ENCODE results near the gene PJA2. TPM values are rescaled to one million over a fixed set of nuclear protein-coding genes. Genes with fewer than 3 reads are reported as not detected.
"Not testable (repeated sequence)": the region's sequence is repeated elsewhere in the genome, so short reads cannot be mapped to it uniquely, and the experiment has no call there.

PJA2 gene, protein sequence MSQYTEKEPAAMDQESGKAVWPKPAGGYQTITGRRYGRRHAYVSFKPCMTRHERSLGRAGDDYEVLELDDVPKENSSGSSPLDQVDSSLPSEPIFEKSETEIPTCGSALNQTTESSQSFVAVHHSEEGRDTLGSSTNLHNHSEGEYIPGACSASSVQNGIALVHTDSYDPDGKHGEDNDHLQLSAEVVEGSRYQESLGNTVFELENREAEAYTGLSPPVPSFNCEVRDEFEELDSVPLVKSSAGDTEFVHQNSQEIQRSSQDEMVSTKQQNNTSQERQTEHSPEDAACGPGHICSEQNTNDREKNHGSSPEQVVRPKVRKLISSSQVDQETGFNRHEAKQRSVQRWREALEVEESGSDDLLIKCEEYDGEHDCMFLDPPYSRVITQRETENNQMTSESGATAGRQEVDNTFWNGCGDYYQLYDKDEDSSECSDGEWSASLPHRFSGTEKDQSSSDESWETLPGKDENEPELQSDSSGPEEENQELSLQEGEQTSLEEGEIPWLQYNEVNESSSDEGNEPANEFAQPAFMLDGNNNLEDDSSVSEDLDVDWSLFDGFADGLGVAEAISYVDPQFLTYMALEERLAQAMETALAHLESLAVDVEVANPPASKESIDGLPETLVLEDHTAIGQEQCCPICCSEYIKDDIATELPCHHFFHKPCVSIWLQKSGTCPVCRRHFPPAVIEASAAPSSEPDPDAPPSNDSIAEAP
- 10 to 100 TPM; 38.6 to 40.6 TPM for total RNA-seq

DNA sequence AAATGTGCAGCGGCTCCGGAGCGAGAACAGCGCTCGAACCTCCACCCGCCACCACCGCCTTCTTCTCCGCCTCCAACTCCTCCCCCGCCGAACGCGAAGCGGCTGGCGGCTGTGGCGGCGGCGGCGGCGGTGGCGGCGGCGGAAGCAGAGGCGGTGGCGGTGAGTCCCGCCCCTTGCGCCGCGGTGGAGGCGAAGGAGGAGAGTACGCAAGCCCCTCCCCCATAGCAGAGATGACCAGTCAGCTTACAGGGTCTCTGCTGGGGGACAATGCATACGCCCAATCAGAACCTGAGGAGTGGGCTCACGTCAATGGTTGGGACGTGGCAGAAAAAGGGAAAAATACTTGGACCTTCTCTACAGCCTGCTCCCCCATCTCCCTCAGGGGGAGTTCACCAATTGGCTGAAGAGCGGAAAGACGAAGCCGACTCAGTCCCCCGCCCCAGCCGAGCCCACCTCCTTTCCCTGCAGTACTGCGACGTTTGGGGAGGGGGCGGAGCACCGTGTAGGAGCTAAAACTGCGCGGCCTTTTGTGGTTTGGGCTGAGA lies at the start of gene PJA2:
TSS of gene PJA2 (minus strand) at position 131 of the 545 bp plus-strand sequence. CDS start 26,541 bp downstream, outside the sequence.
- ChIA-PET CTCF (interaction anchor here (0.6 kb wide), 1 partner anchor 13 kb away, joined by 3 read pairs; no protein-coding TSS in a partner anchor), POLR2A (interaction anchor here (0.6 to 1.3 kb wide), 8 partner anchors 15 to 1188 kb away, joined by 4 to 13 read pairs (median 6); partner anchors contain the start of gene MAN2A1)

DNA sequence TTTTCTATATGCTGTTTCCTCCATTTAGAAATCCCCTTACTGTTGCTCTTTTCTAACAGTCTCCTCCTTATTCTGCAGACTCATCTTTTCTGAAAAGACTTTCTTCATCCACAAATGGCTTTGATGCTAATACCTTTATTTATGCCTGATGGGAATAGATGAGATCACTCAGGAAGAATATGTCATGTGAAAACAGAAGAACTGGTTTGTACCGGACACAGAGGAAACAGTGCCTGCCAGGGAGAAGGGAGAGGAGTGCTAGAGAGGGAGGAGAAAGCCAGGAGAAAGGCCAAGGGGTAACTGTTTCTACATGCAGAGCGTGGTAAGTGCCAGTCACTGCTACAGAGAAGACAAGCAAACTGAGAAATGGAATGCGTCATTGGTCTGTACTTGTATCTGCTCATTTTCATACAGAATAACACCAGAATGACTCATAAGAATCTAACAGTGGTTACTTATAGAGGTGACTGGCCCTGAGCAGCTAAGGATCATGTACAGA lies 45.9 kb upstream of the PJA2 start:
- ChIA-PET POLR2A (interaction anchor here (0.7 kb wide), 1 partner anchor 253 kb away, joined by 3 read pairs; no protein-coding TSS in a partner anchor), CTCF (no interaction called here)

DNA sequence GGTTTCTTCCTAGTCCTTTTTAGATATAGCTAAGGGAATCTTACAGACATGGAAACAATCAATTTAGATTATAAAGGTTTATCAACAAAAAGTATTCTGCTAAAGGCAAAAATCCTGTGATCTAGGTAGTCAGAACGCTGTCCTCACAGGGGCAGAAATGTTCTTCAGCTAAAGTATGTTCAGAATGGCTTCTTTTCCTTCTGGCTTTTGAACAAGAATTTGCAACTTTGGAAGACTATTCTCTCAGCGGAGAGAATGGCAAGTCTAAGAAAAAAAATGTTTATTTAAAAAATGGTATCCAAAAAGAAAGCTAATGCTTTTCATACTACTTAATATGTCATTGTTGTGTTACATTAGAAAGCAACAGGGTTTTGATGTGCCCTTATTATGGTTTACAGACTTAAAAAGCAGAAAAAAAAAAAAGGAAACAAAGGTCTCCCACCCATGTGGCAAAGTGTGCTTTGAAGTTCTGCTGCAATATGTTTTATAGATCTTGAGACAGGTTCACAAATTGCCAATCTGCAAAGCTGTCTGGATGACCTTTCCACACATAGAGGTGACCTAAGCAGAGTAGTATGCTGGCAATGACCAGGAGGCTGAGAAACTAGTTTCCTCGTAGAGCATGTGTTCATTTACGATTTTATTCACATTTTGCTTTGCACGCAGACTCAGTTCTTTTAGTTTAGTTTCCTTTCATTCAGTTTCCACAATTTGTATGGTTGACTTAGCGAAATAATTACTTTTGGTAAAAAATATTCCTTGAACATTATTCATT lies 45.1 kb upstream of the PJA2 start:
- ChIA-PET CTCF (interaction anchor here (0.6 to 0.9 kb wide), 2 partner anchors 13 to 654 kb away, joined by 3 to 5 read pairs; no protein-coding TSS in a partner anchor), POLR2A (no interaction called here)

DNA sequence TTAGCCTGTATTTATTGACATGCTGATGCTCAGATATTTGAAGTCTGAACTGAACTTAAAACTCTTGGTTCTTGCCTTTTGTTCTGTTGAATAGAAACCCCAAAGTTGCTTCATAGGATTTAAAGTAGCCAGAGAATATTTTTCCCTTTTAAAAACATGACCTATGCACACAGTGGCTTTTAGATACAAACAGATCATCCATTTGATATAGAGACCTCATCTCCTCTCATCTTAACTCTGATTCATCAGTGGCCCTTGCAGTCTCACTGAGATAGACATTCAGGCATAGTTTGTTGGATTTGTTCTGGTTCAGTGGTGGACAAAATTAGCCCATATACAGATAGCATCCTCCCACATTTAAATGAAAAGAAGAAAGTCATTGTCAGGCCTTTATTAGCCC lies 43.5 kb upstream of the PJA2 start:
- POLR2A ChIA-PET = no interaction called here
- CTCF ChIA-PET = no interaction called here

DNA sequence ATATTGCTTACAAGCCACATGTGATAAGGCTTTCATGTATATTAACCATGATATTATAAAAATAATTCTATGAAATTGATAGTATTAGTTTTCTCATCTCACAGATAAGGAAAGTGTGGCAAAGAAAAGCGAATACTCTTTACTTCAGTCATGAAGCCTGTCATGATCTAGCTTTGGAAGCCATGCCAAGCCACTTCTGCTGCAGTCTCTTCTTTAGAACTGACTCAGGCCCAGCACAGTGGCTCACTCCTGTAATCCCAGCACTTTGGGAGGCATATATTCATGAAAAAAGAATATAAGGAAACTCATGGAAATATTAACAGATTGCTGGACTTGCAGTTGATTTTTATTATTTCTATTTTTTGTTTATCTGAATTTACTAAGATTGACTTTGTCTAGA lies 42.9 kb upstream of the PJA2 start:
- CTCF ChIA-PET = no interaction called here
- POLR2A ChIA-PET = no interaction called here

DNA sequence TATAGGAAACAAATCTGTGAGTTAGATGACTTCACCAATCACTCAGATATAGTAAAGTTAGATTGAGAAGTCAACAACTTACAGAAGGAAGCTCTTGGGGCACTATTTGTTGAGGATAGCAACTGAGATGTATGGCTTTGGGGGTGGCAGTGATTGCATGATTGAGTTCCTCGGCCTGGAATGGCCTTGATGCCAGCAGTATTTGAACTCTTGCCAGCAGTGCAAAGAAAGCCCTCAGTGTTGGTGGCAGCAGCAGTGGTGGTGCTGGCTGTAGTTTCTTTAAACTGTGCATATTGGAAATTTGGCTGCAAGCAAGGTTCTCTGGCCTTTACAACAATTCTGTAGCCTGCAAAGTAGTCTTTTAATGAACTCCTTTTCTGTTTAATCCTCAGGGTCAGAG lies 41.4 kb upstream of the PJA2 start:
- POLR2A ChIA-PET = no interaction called here
- CTCF ChIA-PET = no interaction called here

DNA sequence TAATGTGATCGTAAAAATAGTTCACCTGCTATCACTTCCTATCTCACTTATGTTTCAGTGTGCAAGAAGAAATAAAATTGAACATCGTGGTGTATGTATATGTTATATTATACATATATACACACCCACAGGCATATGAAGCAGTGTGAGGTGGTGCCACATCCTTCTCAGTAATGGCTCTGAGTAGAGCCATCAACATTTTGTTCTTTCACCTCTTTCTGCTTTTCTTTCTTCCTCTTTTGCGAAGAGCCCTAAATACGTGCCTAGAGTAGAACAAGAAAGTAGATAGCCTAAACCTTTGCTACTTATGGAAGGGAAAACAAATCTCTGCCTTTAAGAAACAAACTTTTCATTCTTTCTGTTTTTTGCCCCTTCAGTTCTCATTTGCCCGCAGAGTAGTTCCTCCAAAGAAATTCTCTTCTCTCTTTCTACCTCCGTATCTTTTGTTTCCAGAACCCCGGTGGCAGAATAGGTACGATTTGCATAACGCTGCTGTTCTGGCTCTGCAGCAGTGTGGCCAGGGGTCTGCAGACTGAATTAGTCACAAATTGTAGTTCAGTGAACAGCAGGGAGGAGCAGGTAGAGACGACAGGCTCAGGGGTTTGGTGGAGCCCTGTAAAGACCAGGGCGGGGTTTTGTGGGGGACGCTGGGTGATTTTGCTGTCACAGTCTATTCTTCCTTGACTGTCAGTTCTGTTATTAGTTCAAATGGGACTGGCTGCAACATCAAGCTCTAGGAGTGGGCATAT lies 40.5 kb upstream of the PJA2 start:
- ChIA-PET POLR2A (no interaction called here), CTCF (interaction anchor here (0.5 to 1.2 kb wide), 2 partner anchors 90 to 133 kb away, joined by 3 to 4 read pairs; no protein-coding TSS in a partner anchor)

DNA sequence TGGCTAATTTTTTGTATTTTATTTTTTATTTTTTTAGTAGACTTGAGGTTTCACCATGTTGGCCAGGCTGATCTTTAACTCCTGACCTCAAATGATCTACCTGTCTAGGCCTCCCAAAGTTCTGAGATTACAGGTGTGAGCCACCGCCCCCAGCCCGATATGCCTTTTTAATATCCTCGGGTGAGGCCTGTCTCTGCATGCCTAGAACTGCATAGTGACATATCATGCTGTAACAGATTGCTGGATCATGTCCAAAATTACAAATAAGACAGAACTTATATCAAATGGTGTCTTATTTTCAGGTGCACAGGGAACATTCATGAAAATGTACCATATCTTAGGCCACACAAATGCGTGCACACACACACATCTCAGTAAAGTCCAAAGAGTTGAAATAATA lies 39.1 kb upstream of the PJA2 start:
- ChIA-PET POLR2A (interaction anchor here (0.7 kb wide), 1 partner anchor 441 kb away, joined by 4 read pairs; no protein-coding TSS in a partner anchor), CTCF (interaction anchor here (1.2 kb wide), 1 partner anchor 131 kb away, joined by 4 read pairs; no protein-coding TSS in a partner anchor)

DNA sequence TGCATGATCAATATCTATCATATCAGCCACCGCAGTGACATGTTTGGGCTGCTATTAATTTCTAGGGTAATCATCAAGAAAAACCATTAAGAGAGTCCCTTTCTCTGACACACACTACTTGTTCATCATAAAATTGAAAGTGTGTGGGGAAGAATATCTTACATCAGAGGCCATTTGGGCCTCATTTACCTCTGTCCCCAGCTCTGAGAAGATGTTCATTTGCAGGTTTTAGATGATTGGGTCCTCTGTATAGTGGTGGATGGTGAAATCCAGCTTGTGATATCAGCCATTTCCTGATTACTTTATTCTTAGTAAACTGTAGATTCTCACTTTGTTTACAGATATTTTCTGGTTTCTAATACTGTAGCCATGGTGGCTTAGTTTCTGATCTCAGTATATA lies 29.8 kb upstream of the PJA2 start:
- ChIA-PET POLR2A (no interaction called here), CTCF (interaction anchor here (0.8 kb wide), 1 partner anchor 758 kb away, joined by 4 read pairs; no protein-coding TSS in a partner anchor)

DNA sequence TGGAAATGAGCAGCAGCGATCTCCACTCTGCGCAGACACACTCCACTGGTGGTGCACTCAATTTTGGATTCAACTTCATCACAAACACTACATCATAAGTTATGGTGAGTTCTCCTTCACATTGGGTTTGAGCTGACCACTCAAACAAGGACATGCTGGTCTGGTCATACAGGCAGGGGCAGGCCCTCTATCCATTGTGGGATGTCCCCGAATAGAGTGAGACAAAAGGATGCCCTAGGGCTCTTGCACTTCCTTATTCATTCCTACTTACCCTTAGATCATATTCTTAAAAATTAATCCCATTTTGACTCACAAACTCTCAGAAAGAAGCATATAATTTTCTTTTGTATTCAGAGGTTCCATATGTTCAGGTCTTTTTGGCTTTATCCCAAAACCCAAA lies 16.3 kb upstream of the PJA2 start:
- CTCF ChIA-PET = no interaction called here
- POLR2A ChIA-PET = no interaction called here

DNA sequence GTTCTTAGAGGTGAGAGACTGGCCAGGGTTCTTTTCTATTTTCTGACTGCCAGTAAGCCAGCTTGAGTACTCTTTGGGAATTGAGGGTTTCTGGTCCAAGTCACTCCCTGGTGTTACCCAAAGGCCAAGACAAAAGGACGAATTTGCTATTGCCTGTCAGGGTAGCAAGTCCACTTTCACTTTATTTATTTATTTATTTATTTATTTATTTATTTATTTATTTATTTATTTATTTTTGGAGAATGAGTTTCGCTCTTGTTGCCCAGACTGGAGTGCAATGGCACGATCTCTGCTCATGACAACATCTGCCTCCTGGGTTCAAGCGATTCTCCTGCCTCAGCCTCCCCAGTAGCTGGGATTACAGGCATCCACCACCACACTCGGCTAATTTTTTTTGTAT lies 15.7 kb upstream of the PJA2 start:
- POLR2A ChIA-PET, CTCF ChIA-PET: not testable (repeated sequence)

DNA sequence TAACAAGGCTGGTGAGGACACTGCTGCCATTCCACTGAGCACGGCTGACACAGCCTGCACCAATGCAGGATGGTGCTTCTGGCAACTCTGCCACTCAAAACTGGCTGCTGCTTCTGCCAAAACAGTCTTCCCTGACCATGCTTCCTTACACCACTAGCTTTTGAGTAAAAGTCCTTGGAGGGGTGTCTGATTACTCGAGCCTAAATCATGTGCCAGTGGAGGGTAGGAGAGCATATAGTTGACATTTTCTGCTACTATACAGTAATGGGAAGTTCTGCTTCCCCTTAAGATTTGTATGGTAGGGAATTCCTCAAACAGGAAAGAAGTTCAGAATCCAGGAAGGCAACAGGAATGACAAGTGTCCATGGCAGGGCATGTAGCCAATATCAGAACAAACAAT lies 12.2 kb upstream of the PJA2 start:
- CTCF ChIA-PET = no interaction called here

DNA sequence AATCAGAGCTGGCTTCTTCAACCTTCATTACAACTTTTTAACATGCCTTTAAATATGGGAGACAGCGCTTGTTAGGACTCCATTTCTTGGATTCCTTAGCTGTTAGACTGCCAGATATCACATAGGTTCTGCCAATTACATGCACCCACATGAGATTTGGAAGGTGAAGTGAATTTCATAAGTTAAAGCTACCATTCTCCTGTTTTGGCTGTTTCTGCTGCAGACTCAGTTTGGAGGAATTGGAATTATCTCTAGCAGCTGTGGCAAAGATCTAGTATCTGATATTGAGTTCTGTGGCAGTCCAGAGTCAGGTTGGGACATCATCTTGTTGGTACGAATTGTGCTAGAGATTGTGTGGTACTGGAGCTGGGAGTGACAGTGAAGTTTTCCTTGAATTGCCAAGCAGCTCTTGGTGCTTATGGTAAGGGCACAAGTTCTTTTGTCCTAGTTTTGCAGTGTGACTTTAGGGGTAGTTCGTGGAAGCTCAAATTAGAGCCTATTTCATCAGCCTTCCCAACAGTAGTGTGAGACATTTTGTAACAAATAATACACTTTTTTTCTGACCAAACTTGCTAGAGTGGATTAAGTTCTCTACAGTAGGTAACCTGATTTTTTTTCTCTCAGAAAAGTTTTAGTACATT lies 9.1 kb upstream of the PJA2 start:
- ChIA-PET POLR2A (no interaction called here), CTCF (no interaction called here)

More for the DNA sequence above, 12.2 kb upstream of the PJA2 start:
- POLR2A ChIA-PET = no interaction called here

DNA sequence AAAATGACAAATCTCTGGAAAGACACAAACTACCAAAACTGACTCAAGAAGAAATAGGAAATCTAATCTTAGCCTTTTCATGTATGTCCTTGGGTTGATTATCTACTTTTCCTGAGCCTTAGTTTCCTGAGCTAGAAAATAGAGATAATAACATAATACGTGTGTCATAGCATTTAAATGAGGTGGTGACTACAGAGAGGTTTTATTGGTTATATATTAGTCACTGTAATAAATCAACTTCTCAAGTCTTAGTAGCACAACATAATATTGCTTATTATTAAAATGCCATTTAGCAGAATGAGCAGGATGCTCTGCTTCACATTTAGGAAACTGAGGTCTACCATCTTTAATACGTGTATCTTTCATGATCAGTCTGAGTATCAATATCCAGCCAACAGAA lies 7.1 kb upstream of the PJA2 start:
- CTCF ChIA-PET = interaction anchor here (0.5 kb wide), 1 partner anchor 36 kb away, joined by 4 read pairs; no protein-coding TSS in a partner anchor

DNA sequence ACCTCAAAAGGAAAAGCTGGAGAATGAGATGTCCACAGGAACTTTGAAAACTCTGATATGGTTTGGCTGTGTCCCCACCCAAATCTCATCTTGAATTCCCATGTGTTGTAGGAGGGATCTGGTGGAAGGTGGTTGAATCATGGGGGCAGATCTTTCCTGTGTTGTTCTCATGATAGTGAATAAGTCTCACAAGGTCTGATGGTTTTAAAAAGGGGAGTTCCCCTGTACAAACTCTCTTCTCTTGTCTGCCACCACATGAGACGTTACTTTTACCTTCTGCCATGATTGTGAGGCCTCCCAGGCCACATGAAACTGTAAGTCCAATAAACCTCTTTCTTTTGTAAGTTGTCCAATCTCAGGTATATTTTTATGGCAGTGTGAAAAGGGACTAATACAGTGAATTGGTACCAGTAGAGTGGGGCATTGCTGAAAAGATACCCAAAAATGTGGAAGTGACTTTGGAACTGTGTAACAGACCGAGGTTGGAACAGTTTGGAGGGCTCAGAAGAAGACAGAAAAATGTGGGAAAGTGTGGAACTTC lies 4.2 kb upstream of the PJA2 start:
- POLR2A ChIA-PET, CTCF ChIA-PET: not testable (repeated sequence)

More for the DNA sequence above, 7.1 kb upstream of the PJA2 start:
- POLR2A ChIA-PET = no interaction called here

DNA sequence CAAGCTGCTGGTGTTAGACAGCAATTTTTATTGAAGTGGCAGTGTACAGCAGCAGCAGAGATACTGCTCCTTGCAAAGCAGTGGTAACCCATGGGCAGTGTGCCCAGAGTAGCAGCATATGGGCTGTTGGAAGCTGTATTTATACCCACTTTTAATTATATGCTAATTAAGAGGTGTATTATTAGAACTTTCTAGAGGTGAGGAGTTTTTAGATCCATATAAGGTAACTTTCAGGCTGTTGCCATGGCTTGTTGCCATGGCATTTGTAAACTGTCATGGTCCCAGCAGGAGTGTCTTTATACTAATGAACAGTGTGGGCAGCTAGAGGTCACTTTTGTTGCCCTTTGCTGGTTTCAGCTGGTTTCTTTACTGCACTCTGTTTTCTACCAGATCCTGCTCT lies 3.7 kb upstream of the PJA2 start:
- CTCF ChIA-PET = no interaction called here
- POLR2A ChIA-PET = no interaction called here

DNA sequence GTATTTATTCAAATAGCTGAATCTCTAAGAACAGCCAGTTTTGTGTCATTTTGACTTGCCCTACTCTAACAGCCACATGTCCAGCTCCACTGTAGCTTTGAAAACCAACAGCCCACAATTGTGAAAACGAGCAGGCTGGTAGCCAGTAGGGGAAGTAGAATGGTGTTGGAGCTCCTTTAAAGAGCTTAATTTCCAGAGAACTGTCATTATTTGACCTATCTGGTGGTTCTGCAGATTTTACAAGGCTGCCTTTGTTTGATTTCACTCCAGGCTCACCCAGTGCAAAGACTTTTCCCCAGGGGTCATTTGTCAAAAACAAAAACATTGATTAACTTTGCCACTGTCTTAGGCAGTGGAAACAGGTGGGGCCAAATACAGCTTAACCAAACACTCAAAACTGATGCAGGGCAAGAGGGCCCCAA lies 3.2 kb upstream of the PJA2 start:
- ChIA-PET POLR2A (no interaction called here), CTCF (no interaction called here)

DNA sequence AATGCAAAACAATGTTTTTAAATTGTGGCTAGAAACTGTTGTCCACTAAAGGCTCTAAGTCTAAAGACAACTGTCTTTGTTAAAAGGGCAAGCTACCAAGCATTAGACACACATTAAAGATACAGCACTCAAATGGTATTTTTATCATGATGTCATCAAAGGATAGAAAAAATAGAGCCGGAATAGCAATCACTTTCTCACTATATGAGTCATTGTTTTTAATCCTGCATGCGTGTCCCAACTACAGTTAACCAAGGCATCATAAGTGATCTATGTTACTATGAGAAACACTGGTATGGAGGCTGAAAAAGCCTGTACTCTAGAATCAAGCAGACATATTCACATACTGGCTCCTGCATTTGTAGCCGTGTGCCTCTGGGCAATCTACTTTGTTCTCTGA lies 1.9 kb upstream of the PJA2 start:
- POLR2A ChIA-PET = no interaction called here
- CTCF ChIA-PET = no interaction called here
